Neural crest cell (in vitro differentiated cells): ENCODE results near the gene FANCE. TPM values are rescaled to one million over a fixed set of nuclear protein-coding genes. Genes with fewer than 3 reads are reported as not detected.

Source experiments
- DNase-seq: peaks from one replicate; pipeline ENCODE4 v3.0.0; 2021; ENCODE audit warnings: low read depth, mixed read lengths, low spot score
- H3K27ac Mint-ChIP-seq: one replicate; pipeline ENCODE4 v1.8.0; 2021; ENCODE audit warnings: mild to moderate bottlenecking, mixed read lengths; ENCODE audit not compliant: unreplicated experiment
- H3K27me3 Mint-ChIP-seq: 2 replicates; pipeline ENCODE4 v1.8.0; 2021; ENCODE audit warnings: low read depth, mild to moderate bottlenecking, mixed read lengths
- H3K36me3 Mint-ChIP-seq: 2 replicates; pipeline ENCODE4 v1.8.0; 2021; ENCODE audit warnings: low read depth, mild to moderate bottlenecking, mixed read lengths
- H3K4me1 Mint-ChIP-seq: 2 replicates; pipeline ENCODE4 v1.8.0; 2021; ENCODE audit warnings: mixed read lengths
- H3K4me3 Mint-ChIP-seq: one replicate; pipeline ENCODE4 v1.8.0; 2021; ENCODE audit warnings: mild to moderate bottlenecking, mixed read lengths
- H3K9me3 Mint-ChIP-seq: 2 replicates; pipeline ENCODE4 v1.8.0; 2021; ENCODE audit warnings: mixed read lengths
- total RNA-seq: library from RNA; stranded (reverse); gene quantifications from 2 replicates; pipeline ENCODE4 v1.2.1, GENCODE V29; 2021
- TF ChIP-seq, protein P1 (sequence below): fragments of 200-600 bp; sonication (generic); conservative IDR thresholded peaks from 2 replicates; pipeline ENCODE4 v1.5.0; 2021; ENCODE audit warnings: antibody characterized with exemption, mild to moderate bottlenecking

The FANCE gene
- total RNA-seq, 1 donor from 2014 or later: 20.4 TPM

DNA sequence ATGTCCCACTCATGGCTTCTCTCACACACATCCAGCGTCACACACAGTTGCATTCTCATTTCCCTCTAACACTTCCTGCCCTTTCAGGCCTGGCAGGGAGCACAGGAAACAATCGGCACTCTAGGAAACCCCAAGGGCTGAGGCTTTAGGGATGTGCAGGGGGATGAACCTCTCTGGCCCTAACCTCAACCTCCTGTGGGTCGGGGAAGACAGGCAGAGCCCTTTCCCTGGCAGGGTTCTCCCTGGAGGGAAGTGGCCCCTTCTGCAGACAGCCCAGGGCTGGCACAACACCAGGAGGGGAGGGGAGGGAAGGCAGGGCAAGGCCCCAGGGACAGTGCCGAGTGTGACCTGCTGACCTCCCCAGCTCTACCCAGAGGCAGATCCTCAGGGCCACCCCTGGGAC lies 42.0 kb downstream of the FANCE start:
- Mint-ChIP-seq H3K4me1 (peaks cover 61% of the 10 kb centered on the region), H3K9me3 (no peaks in the 10 kb centered on the region), H3K27ac (no peak overlapping the region), H3K36me3 (no peaks in the 10 kb centered on the region), H3K4me3 (peak overlapping the region; percentile 69), H3K27me3 (peaks cover 5% of the 10 kb centered on the region)
- no peak for DNase-seq
- TF ChIP-seq, protein P1, sequence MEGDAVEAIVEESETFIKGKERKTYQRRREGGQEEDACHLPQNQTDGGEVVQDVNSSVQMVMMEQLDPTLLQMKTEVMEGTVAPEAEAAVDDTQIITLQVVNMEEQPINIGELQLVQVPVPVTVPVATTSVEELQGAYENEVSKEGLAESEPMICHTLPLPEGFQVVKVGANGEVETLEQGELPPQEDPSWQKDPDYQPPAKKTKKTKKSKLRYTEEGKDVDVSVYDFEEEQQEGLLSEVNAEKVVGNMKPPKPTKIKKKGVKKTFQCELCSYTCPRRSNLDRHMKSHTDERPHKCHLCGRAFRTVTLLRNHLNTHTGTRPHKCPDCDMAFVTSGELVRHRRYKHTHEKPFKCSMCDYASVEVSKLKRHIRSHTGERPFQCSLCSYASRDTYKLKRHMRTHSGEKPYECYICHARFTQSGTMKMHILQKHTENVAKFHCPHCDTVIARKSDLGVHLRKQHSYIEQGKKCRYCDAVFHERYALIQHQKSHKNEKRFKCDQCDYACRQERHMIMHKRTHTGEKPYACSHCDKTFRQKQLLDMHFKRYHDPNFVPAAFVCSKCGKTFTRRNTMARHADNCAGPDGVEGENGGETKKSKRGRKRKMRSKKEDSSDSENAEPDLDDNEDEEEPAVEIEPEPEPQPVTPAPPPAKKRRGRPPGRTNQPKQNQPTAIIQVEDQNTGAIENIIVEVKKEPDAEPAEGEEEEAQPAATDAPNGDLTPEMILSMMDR: no peak

DNA sequence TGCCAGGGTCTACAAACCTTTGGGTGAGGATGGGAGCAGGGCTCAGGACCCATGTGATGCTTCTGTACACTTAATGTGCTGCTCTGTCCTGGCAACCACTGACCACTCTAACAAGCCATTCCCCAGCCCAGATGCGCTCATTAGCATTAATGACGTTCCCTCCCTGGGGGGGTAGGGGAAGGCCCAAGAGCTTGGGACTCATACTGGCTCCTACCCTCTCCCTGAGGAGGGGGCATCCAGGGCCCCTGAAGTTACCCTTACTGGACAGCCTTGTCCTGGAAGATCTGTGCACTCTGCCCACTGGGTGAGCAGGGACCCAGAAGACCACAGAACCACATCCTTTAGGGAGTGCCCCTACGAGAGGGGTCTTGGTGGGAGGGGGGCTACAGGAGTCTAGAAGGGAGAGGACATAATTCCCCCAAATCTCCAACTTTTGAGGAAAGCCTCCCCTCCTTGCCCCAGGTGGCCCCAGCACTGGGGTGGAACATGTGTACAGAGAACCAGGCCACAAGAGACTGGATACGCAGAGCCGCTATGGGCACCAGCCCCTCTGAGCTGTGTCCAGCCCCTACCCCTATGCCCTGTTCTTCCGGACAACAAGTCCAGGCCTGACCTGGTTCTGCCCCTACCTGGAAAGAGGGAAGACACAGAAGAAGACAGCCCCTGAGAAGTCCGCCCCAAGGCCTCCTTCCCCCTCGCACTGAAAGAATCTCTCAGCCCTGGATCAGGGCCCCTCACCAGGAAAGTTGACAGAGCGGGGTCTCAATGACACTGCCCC lies 43.3 kb downstream of the FANCE start:
- Mint-ChIP-seq H3K27ac (peak overlapping the region; percentile 52), H3K9me3 (no peaks in the 10 kb centered on the region), H3K4me3 (peak overlapping the region; percentile 95), H3K4me1 (peaks cover 59% of the 10 kb centered on the region), H3K27me3 (peaks cover 5% of the 10 kb centered on the region), H3K36me3 (no peaks in the 10 kb centered on the region)
- DNase-seq: peak; percentile 40
- TF ChIP-seq, protein P1: no peak

DNA sequence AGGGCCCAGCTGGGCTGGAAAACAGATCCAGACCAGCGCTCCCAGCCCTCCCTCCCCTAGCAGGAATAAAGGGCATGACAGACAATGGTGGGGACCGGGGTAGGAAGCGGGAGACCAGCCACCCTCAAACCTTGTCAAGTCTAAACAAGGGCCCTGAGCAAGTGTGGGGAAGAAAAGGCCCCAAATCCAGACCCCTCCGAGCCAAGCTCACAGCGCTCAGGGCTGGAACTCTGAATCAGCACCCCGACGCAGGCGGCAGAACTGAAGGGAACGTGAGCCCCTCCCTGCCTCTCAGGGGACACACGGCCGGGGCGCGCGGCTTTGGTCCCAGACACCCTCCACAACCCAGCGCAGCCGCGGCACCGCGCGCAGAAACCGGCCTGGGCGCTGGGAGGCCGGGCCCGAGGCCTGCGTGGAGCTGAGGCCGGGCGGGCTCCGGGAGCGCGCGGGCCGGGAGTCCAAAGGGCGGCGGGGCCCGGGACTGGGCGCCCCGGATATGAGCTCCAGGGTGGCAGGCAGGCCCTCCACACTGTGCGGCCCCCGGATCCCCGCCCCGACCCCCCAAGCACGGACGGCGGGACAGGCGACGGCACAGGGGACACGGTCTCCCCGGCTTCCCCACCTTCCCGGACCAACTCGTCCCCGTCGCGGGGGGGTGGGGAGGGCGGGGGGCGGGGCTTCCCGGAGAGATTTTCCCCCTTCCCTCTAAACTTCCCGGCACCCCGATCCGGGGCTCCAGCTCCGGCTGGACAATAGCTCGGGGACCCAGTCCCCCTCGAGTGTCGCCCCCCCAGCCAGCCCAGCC lies 44.1 kb downstream of the FANCE start:
- H3K4me3 Mint-ChIP-seq: peak overlapping the region; percentile 95
- H3K27ac Mint-ChIP-seq: peak overlapping the region; percentile 52
- DNase-seq: peak; percentile 37
- H3K4me1 Mint-ChIP-seq: peaks cover 57% of the 10 kb centered on the region
- H3K36me3 Mint-ChIP-seq: no peaks in the 10 kb centered on the region
- H3K9me3 Mint-ChIP-seq: no peaks in the 10 kb centered on the region
- TF ChIP-seq, protein P1: no peak
- peaks cover 5% of the 10 kb centered on the region for H3K27me3 Mint-ChIP-seq

DNA sequence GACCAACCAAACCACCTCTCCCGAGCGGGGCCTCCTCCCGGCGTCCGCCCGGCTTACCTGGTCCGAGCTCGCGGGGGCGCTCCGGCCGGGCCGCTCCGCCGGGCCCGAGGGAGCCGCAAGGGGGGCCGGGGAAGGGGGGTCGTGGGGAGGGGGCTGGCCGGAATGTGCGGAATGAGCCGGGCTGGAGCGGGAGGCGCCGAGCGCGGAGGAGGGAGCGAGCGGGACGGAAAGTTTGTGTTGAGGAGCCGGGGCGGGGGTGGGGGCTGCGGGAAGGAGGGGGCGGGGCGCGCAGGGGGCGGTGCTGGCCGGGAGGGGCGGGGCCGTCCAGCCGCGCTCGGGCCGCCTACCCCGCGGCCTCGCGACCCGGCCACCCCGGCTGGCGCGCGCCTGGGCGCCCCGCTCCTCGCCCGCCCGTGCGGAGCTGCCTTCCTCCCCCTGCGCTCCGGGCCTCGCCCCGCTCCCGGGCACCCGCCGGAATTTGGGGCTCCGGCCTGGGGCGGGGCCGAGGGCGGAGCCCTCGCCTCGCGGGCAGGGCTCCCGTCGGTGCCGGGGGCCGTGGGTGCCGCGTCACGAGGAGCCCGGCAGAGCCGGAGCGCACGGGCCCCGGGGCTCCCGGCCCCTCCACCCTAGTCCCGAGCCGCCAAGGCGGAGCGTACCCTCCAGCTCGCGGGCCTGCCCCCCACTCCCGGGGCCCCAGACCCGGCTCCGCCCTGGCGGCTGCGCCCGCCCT lies 44.9 kb downstream of the FANCE start, which contains the start of gene TEAD3:
TEAD3 (minus strand) TSS at position 239 of the 730 bp plus-strand sequence.
- TF ChIP-seq, protein P1: no peak
- H3K36me3 Mint-ChIP-seq: no peaks in the 10 kb centered on the region
- peak within 1 kb of the TSS; percentile 52 for H3K27ac Mint-ChIP-seq
- no peaks in the 10 kb centered on the region for H3K9me3 Mint-ChIP-seq
- peaks cover 53% of the 10 kb centered on the region for H3K4me1 Mint-ChIP-seq
- H3K4me3 Mint-ChIP-seq: peak within 1 kb of the TSS; percentile 95
- H3K27me3 Mint-ChIP-seq: peaks cover 5% of the 10 kb centered on the region
- DNase-seq: peak; percentile 69
